ENCODE measurements around the gene JOSD1.

The JOSD1 gene

GRCh38 chr22:38731703-38732161, 31.0 kb upstream of the JOSD1 start:
- peaks cover 57% of the 10 kb centered on the region for H3K36me3 ChIP-seq (ENCODE audit: control insufficient read depth, low read depth, low read length)
- H3K9me3 ChIP-seq (ENCODE audit: control insufficient read depth, low read depth, low read length), result no peaks in the 10 kb centered on the region
- no peaks in the 10 kb centered on the region for H3K4me1 ChIP-seq (ENCODE audit: control insufficient read depth, low read depth, low read length)
- no peak overlapping the region for H3K4me3 ChIP-seq (ENCODE audit: low read length)
- no peak overlapping the region for H3K9ac ChIP-seq (ENCODE audit: low read length)
- H3K27me3 ChIP-seq (ENCODE audit: control insufficient read depth, insufficient read depth, low read length), result no peaks in the 10 kb centered on the region
- no peak overlapping the region for H3K27ac ChIP-seq (ENCODE audit: low read length)

GRCh38 chr22:38730411-38730871, 29.7 kb upstream of the JOSD1 start:
- Histone ChIP-seq H3K27me3 (ENCODE audit: control insufficient read depth, insufficient read depth, low read length) (no peaks in the 10 kb centered on the region), H3K4me3 (ENCODE audit: low read length) (no peak overlapping the region), H3K9ac (ENCODE audit: low read length) (no peak overlapping the region), H3K4me1 (ENCODE audit: control insufficient read depth, low read depth, low read length) (no peaks in the 10 kb centered on the region), H3K36me3 (ENCODE audit: control insufficient read depth, low read depth, low read length) (peaks cover 70% of the 10 kb centered on the region), H3K9me3 (ENCODE audit: control insufficient read depth, low read depth, low read length) (no peaks in the 10 kb centered on the region), H3K27ac (ENCODE audit: low read length) (no peak overlapping the region)

- Histone ChIP-seq H3K27me3 (ENCODE audit: control insufficient read depth, insufficient read depth, low read length) (no peaks in the 10 kb centered on the region), H3K27ac (ENCODE audit: low read length) (no peak overlapping the region), H3K9ac (ENCODE audit: low read length) (no peak overlapping the region), H3K4me1 (ENCODE audit: control insufficient read depth, low read depth, low read length) (no peaks in the 10 kb centered on the region), H3K9me3 (ENCODE audit: control insufficient read depth, low read depth, low read length) (no peaks in the 10 kb centered on the region), H3K4me3 (ENCODE audit: low read length) (no peak overlapping the region), H3K36me3 (ENCODE audit: control insufficient read depth, low read depth, low read length) (peaks cover 72% of the 10 kb centered on the region)
Measured at GRCh38 chr22:38729946-38730345, 29.2 kb upstream of the JOSD1 start.

GRCh38 chr22:38728871-38729796, 28.4 kb upstream of the JOSD1 start:
- Histone ChIP-seq H3K36me3 (ENCODE audit: control insufficient read depth, low read depth, low read length) (peaks cover 77% of the 10 kb centered on the region), H3K4me3 (ENCODE audit: low read length) (no peak overlapping the region), H3K4me1 (ENCODE audit: control insufficient read depth, low read depth, low read length) (no peaks in the 10 kb centered on the region), H3K9ac (ENCODE audit: low read length) (no peak overlapping the region), H3K9me3 (ENCODE audit: control insufficient read depth, low read depth, low read length) (no peaks in the 10 kb centered on the region), H3K27me3 (ENCODE audit: control insufficient read depth, insufficient read depth, low read length) (no peaks in the 10 kb centered on the region), H3K27ac (ENCODE audit: low read length) (no peak overlapping the region)

- Histone ChIP-seq H3K9ac (ENCODE audit: low read length) (no peak overlapping the region), H3K4me3 (ENCODE audit: low read length) (no peak overlapping the region), H3K27me3 (ENCODE audit: control insufficient read depth, insufficient read depth, low read length) (no peaks in the 10 kb centered on the region), H3K27ac (ENCODE audit: low read length) (no peak overlapping the region), H3K4me1 (ENCODE audit: control insufficient read depth, low read depth, low read length) (no peaks in the 10 kb centered on the region), H3K9me3 (ENCODE audit: control insufficient read depth, low read depth, low read length) (no peaks in the 10 kb centered on the region), H3K36me3 (ENCODE audit: control insufficient read depth, low read depth, low read length) (peaks cover 87% of the 10 kb centered on the region)
Measured at GRCh38 chr22:38727530-38728451, 27.0 kb upstream of the JOSD1 start.

- Histone ChIP-seq H3K36me3 (ENCODE audit: control insufficient read depth, low read depth, low read length) (peaks cover 91% of the 10 kb centered on the region), H3K27me3 (ENCODE audit: control insufficient read depth, insufficient read depth, low read length) (no peaks in the 10 kb centered on the region), H3K9me3 (ENCODE audit: control insufficient read depth, low read depth, low read length) (no peaks in the 10 kb centered on the region), H3K9ac (ENCODE audit: low read length) (no peak overlapping the region), H3K4me3 (ENCODE audit: low read length) (no peak overlapping the region), H3K27ac (ENCODE audit: low read length) (no peak overlapping the region), H3K4me1 (ENCODE audit: control insufficient read depth, low read depth, low read length) (no peaks in the 10 kb centered on the region)
Measured at GRCh38 chr22:38727123-38727522, 26.4 kb upstream of the JOSD1 start.

GRCh38 chr22:38725900-38726655, 25.3 kb upstream of the JOSD1 start:
- Histone ChIP-seq H3K27me3 (ENCODE audit: control insufficient read depth, insufficient read depth, low read length) (no peaks in the 10 kb centered on the region), H3K9me3 (ENCODE audit: control insufficient read depth, low read depth, low read length) (no peaks in the 10 kb centered on the region), H3K4me3 (ENCODE audit: low read length) (no peak overlapping the region), H3K9ac (ENCODE audit: low read length) (no peak overlapping the region), H3K36me3 (ENCODE audit: control insufficient read depth, low read depth, low read length) (peaks cover 94% of the 10 kb centered on the region), H3K4me1 (ENCODE audit: control insufficient read depth, low read depth, low read length) (no peaks in the 10 kb centered on the region), H3K27ac (ENCODE audit: low read length) (no peak overlapping the region)

GRCh38 chr22:38724926-38725571, 24.3 kb upstream of the JOSD1 start:
- H3K27ac ChIP-seq (ENCODE audit: low read length), result no peak overlapping the region
- peaks cover 88% of the 10 kb centered on the region for H3K36me3 ChIP-seq (ENCODE audit: control insufficient read depth, low read depth, low read length)
- no peaks in the 10 kb centered on the region for H3K9me3 ChIP-seq (ENCODE audit: control insufficient read depth, low read depth, low read length)

GRCh38 chr22:38724176-38724575, 23.4 kb upstream of the JOSD1 start:
- Histone ChIP-seq H3K9ac (ENCODE audit: low read length) (no peak overlapping the region), H3K4me3 (ENCODE audit: low read length) (no peak overlapping the region), H3K27me3 (ENCODE audit: control insufficient read depth, insufficient read depth, low read length) (no peaks in the 10 kb centered on the region), H3K9me3 (ENCODE audit: control insufficient read depth, low read depth, low read length) (no peaks in the 10 kb centered on the region), H3K36me3 (ENCODE audit: control insufficient read depth, low read depth, low read length) (peaks cover 79% of the 10 kb centered on the region), H3K27ac (ENCODE audit: low read length) (no peak overlapping the region), H3K4me1 (ENCODE audit: control insufficient read depth, low read depth, low read length) (no peaks in the 10 kb centered on the region)

More at GRCh38 chr22:38724926-38725571, 24.3 kb upstream of the JOSD1 start:
- Histone ChIP-seq H3K4me1 (ENCODE audit: control insufficient read depth, low read depth, low read length) (no peaks in the 10 kb centered on the region), H3K27me3 (ENCODE audit: control insufficient read depth, insufficient read depth, low read length) (no peaks in the 10 kb centered on the region), H3K4me3 (ENCODE audit: low read length) (no peak overlapping the region), H3K9ac (ENCODE audit: low read length) (no peak overlapping the region)

GRCh38 chr22:38721551-38721950, 20.8 kb upstream of the JOSD1 start:
- Histone ChIP-seq H3K36me3 (ENCODE audit: control insufficient read depth, low read depth, low read length) (peaks cover 71% of the 10 kb centered on the region), H3K9ac (ENCODE audit: low read length) (no peak overlapping the region), H3K27me3 (ENCODE audit: control insufficient read depth, insufficient read depth, low read length) (no peaks in the 10 kb centered on the region)

More at GRCh38 chr22:38721551-38721950, 20.8 kb upstream of the JOSD1 start:
- H3K27ac ChIP-seq (ENCODE audit: low read length), result no peak overlapping the region
- no peak overlapping the region for H3K4me3 ChIP-seq (ENCODE audit: low read length)
- no peaks in the 10 kb centered on the region for H3K4me1 ChIP-seq (ENCODE audit: control insufficient read depth, low read depth, low read length)
- H3K9me3 ChIP-seq (ENCODE audit: control insufficient read depth, low read depth, low read length), result no peaks in the 10 kb centered on the region

Measured in iPS-18a (cell line).